KMS-11 (cell line): ENCODE data around the gene EGR1.

Source experiments
- H2AFZ ChIP-seq: fragments of 200-600 bp; sonication (generic); 2 replicates; pipeline ENCODE4 v1.6.1; 2016; ENCODE audit warnings: antibody characterized with exemption, mixed run types, low read depth
- H3K27ac ChIP-seq: fragments of 200-600 bp; sonication (generic); 2 replicates; pipeline ENCODE4 v1.6.1; 2016; ENCODE audit warnings: mild to moderate bottlenecking, mixed run types
- H3K27me3 ChIP-seq: fragments of 200-600 bp; sonication (generic); 2 replicates; pipeline ENCODE4 v1.6.1; 2017; ENCODE audit warnings: mild to moderate bottlenecking, low read depth, mixed run types, moderate library complexity; ENCODE audit not compliant: insufficient read depth
- H3K36me3 ChIP-seq: fragments of 200-600 bp; sonication (generic); 2 replicates; pipeline ENCODE4 v1.6.1; 2017; ENCODE audit warnings: mild to moderate bottlenecking, mixed run types; ENCODE audit not compliant: insufficient read depth
- H3K4me1 ChIP-seq: fragments of 200-600 bp; sonication (generic); 2 replicates; pipeline ENCODE4 v1.6.1; 2016; ENCODE audit warnings: mild to moderate bottlenecking, low read depth, mixed run types; ENCODE audit not compliant: poor library complexity, severe bottlenecking
- H3K4me2 ChIP-seq: fragments of 200-600 bp; sonication (generic); 2 replicates; pipeline ENCODE4 v1.7.0; 2016; ENCODE audit warnings: mild to moderate bottlenecking, mixed run types
- H3K4me3 ChIP-seq: fragments of 200-600 bp; sonication (generic); IDR thresholded peaks from 2 replicates; pipeline ENCODE4 v1.6.1; 2017; ENCODE audit warnings: low read depth, low read length, mixed read lengths; ENCODE audit not compliant: insufficient read depth
- H3K79me2 ChIP-seq: fragments of 200-600 bp; sonication (generic); 2 replicates; pipeline ENCODE4 v1.6.1; 2016; ENCODE audit warnings: low read depth, mixed run types; ENCODE audit not compliant: insufficient read depth
- H3K9ac ChIP-seq: fragments of 200-600 bp; sonication (generic); 2 replicates; pipeline ENCODE4 v1.6.1; 2016; ENCODE audit warnings: mild to moderate bottlenecking, mixed run types
- H4K20me1 ChIP-seq: fragments of 200-600 bp; sonication (generic); 2 replicates; pipeline ENCODE4 v1.6.1; 2016; ENCODE audit warnings: mild to moderate bottlenecking, mixed run types; ENCODE audit not compliant: insufficient read depth
- CTCF ChIP-seq: fragments of 200-600 bp; sonication (generic); conservative IDR thresholded peaks from 2 replicates; pipeline ENCODE4 v1.6.1; 2017; ENCODE audit warnings: low read depth, mild to moderate bottlenecking, antibody characterized with exemption, low read length, moderate library complexity, mixed read lengths

EGR1 gene

GRCh38 chr5:138488481-138488945 lies 23.2 kb downstream of the EGR1 start:
- no peak overlapping the region for H3K9ac ChIP-seq
- H3K27ac ChIP-seq: no peak overlapping the region
- no peak for TF ChIP-seq CTCF

GRCh38 chr5:138489683-138490061 lies 24.4 kb downstream of the EGR1 start:
- Histone ChIP-seq H3K27ac (no peak overlapping the region), H3K4me2 (no peak overlapping the region), H3K27me3 (peaks cover 20% of the 10 kb centered on the region), H3K79me2 (no peaks in the 10 kb centered on the region), H3K9ac (no peak overlapping the region), H2AFZ (no peak overlapping the region), H4K20me1 (no peaks in the 10 kb centered on the region), H3K4me3 (no peak overlapping the region), H3K4me1 (peaks cover 8% of the 10 kb centered on the region), H3K36me3 (no peaks in the 10 kb centered on the region)
- TF ChIP-seq CTCF: no peak

More at GRCh38 chr5:138488481-138488945, 23.2 kb downstream of the EGR1 start:
- H3K4me2 ChIP-seq: no peak overlapping the region
- no peak overlapping the region for H2AFZ ChIP-seq
- H3K79me2 ChIP-seq: no peaks in the 10 kb centered on the region
- H3K36me3 ChIP-seq: no peaks in the 10 kb centered on the region
- no peaks in the 10 kb centered on the region for H4K20me1 ChIP-seq
- H3K27me3 ChIP-seq: peaks cover 20% of the 10 kb centered on the region
- peaks cover 8% of the 10 kb centered on the region for H3K4me1 ChIP-seq
- no peak overlapping the region for H3K4me3 ChIP-seq

- no peak for TF ChIP-seq CTCF
- no peaks in the 10 kb centered on the region for H4K20me1 ChIP-seq
- H3K4me1 ChIP-seq: peaks cover 8% of the 10 kb centered on the region
- no peak overlapping the region for H3K4me3 ChIP-seq
- no peak overlapping the region for H3K27ac ChIP-seq
- no peak overlapping the region for H3K9ac ChIP-seq
- no peak overlapping the region for H2AFZ ChIP-seq
- H3K27me3 ChIP-seq: peaks cover 20% of the 10 kb centered on the region
- no peak overlapping the region; the same call in 1 of the 2 replicates for H3K4me2 ChIP-seq
- no peaks in the 10 kb centered on the region for H3K36me3 ChIP-seq
- no peaks in the 10 kb centered on the region for H3K79me2 ChIP-seq
These were observed 25.5 kb downstream of the EGR1 start for GRCh38 chr5:138490648-138491283.

GRCh38 chr5:138491284-138491648 lies 26.0 kb downstream of the EGR1 start:
- Histone ChIP-seq H3K4me3 (no peak overlapping the region), H3K36me3 (no peaks in the 10 kb centered on the region), H2AFZ (peak overlapping the region; percentile 94), H3K27me3 (peaks cover 20% of the 10 kb centered on the region), H3K79me2 (no peaks in the 10 kb centered on the region), H3K4me1 (peaks cover 8% of the 10 kb centered on the region), H3K9ac (peak overlapping the region; percentile 35; the same call in 1 of the 2 replicates), H3K4me2 (peak overlapping the region; percentile 98), H4K20me1 (no peaks in the 10 kb centered on the region), H3K27ac (no peak overlapping the region)
- no peak for TF ChIP-seq CTCF
